GM04503 (cell line): Measurements from ENCODE around the gene SACS.

ENCODE experiments used
- DNase-seq: peaks from one replicate; pipeline ENCODE4 v3.0.0-alpha.2; 2012; ENCODE audit warnings: low read depth

SACS gene

DNA sequence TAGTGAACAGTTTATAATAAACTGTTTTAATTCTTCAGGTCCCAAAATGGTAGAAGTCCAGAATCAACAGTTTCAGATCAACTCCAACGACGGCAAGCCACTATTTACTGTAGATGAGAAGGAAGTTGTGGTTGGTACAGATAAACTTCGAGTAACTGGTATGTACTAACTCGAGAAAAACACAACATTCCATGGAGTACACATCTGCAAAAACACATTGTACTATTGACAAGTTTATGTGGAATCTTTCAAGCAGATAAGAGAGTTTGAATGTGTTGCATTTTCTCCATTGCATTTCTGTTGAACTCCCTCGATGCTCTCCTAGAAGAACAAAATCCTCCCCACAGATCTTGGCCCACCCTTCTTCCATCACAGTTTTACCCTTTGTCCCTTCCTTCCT is 154.2 kb downstream of the SACS start:
- DNase-seq, result no peak
